GM12872 (cell line): ENCODE measurements around the gene MPO.
A peak's percentile ranks its signal among the peaks of the same experiment; 100 is the strongest.

Experiments
- TF ChIP-seq, protein P1 (sequence below): IDR thresholded peaks from 3 replicates; pipeline ENCODE4 v1.5.1; 2011; ENCODE audit warnings: low read depth, mild to moderate bottlenecking, low read length, moderate library complexity; ENCODE audit not compliant: insufficient read depth

The MPO gene

DNA sequence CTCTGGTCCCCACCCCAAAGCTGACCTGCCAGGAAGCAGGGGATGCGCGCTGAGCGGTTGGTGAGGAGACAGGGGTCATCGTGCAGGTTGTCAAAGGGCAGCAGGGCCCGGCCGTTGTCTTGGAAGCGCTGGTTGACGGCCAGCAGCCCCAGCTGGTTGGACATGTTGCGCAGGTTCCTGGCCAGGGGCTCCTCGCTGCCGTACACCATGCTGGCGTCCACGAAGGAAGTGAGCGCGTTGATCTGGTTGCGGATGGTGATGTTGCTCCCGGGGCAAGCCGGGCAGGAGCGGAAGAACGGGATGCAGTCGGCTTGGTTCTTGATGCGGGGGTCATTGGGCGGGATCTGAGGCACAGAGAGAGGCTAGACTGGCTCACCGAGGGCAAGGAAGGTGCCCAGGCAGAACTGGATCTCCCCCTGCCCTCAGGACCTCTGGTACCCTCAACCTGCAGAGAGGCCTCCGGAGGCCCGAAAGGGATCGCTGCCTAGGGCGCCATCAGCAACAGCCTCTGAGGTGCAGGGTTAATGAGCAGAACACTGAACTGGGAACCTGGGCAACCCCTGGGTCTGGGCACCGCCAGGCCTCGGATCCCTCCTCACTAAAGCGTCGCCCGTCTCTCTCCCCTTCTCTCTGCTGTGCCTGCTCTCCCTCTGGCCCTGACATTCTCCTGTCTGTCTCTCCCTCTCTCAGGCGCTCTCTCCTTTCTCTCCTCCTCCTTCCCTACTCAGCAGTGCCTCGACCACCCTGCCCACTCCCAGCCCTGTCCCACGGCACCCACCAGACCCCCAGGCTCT lies 2.7 kb downstream of the MPO start:
- TF ChIP-seq, protein P1, sequence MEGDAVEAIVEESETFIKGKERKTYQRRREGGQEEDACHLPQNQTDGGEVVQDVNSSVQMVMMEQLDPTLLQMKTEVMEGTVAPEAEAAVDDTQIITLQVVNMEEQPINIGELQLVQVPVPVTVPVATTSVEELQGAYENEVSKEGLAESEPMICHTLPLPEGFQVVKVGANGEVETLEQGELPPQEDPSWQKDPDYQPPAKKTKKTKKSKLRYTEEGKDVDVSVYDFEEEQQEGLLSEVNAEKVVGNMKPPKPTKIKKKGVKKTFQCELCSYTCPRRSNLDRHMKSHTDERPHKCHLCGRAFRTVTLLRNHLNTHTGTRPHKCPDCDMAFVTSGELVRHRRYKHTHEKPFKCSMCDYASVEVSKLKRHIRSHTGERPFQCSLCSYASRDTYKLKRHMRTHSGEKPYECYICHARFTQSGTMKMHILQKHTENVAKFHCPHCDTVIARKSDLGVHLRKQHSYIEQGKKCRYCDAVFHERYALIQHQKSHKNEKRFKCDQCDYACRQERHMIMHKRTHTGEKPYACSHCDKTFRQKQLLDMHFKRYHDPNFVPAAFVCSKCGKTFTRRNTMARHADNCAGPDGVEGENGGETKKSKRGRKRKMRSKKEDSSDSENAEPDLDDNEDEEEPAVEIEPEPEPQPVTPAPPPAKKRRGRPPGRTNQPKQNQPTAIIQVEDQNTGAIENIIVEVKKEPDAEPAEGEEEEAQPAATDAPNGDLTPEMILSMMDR, result no peak

GRCh38 chr17:58277107-58277801 lies 3.5 kb downstream of the MPO start:
- TF ChIP-seq, protein P1, result peak; percentile 44; the same call in 2 of the 3 replicates

DNA sequence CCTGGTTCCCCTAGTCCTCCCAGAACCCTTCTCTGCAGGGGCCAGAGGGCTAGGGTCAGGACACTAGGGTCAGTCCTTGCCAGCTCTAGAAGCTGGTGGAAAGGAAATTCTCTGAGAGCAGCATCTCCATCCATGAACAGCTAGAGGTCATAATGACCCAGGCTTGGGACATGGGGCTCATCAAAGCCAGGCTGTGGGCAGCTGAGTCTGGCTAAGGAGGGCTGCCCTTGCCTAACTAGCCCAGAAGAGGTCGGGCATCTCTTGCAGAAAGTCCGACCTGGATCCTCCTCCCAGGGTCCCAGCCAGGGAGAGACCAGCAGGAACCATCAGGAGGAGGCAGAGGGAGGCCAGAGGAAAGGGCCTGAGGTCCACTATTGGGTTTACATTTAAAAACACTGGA lies 4.3 kb downstream of the MPO start:
- TF ChIP-seq, protein P1, result no peak

- TF ChIP-seq, protein P1, result no peak
Observed at GRCh38 chr17:58275417-58275816, 5.3 kb downstream of the MPO start.

DNA sequence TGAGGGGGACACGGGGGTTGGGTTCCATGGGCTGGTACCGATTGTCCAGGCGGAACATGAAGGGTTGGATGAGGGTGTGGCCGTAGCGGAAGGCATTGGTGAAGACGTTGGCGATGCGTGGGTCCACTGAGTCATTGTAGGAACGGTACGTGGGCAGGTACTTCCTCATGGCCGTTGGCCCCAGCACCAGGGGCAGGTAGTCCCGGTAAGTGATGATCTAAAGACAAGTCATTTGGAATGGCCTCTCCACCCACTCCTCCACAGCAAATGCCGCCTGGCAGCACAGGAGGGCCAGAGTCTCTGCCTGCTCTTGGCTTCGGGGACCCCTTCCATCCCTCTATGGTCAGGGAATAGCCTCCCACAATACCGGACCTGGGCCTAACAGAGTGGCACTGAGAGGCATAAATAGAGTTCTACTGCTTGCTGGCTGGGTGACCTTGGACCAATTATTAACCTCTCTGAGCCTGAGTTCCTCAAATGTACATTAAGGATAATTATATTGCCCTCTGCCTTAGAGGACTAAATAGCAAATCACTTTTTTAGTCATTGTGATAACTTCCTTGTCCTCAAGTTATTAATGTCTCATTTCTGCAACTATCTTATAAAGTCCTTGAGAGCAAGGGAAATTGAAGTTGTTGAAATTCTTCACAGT lies 7.2 kb downstream of the MPO start:
- TF ChIP-seq, protein P1, result no peak

DNA sequence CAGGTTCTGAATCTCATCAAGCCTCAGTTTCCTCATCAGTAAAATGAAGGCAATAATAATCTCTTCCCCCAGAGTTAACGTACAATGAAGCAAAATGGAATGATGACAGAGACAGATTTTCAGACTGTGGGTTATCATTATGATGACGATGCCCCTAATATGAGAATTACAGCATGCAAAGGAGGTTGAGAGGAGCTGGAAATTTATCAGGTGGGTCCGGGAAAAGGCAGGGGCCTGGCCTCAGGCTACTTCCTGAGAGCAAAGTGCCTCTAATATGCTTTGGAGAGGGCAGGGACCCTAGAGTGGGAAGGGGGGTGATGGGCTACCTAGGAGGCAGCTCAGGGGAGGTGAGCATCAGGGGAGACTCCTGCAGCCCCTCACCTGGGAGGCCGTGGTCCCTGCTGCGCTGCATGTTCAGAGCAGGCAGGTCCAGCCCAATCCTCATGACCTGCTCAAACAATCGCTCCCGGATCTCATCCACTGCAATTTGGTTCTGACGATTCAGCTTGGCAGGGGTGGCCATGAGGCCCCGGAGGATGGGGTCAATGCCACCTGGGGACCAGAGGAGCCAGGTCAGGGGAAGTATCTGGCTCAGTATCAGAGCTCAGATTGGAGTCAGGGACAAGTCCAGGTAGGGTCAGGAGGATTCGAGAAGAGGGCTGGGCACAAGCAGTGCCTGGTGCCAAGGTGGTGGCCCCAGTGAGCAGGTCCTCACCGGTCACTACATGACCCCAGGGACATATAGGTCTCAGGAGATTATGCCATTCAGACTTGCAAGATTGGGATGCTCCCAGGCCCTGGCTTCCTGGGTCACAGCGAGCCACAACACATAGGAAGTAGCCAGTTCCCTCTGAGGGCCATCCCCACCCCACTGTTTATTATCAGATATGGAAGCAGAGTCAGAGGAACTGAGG lies 8.1 kb downstream of the MPO start:
- TF ChIP-seq, protein P1, result no peak
